CD14-positive monocyte (primary cell): Measurements from ENCODE around the gene DCAF17. TPM values are rescaled to one million over a fixed set of nuclear protein-coding genes. Genes with fewer than 3 reads are reported as not detected.

Experiments
- DNase-seq, 3 donors: peaks; one replicate each; pipeline ENCODE4 v3.0.0-alpha.2; 2011 to 2022
- H2AFZ ChIP-seq: 2 replicates; pipeline ENCODE4 v1.6.0; 2012; ENCODE audit warnings: mild to moderate bottlenecking, low read depth, low read length, inconsistent platforms; ENCODE audit not compliant: insufficient read depth, poor library complexity, severe bottlenecking
- H3K27ac ChIP-seq, 2 donors: 1 replicate in 1 of 2; 2 replicates in 1 of 2; pipeline ENCODE4 v1.5.1; 2012 to 2013; ENCODE audit warnings: low read length in 2 of 2, control low read depth in 1 of 2, inconsistent platforms in 1 of 2, low read depth in 1 of 2, mild to moderate bottlenecking in 1 of 2
- H3K27me3 ChIP-seq, 2 donors: one replicate each; pipeline versions ENCODE4 v1.6.0 to v1.6.1; 2011 to 2013; ENCODE audit warnings: low read length in 2 of 2; ENCODE audit not compliant: control insufficient read depth in 2 of 2, insufficient read depth in 2 of 2
- H3K36me3 ChIP-seq, 2 donors: replicated peaks in 1 of 2; 1 replicate in 1 of 2; 2 replicates in 1 of 2; pipeline versions ENCODE4 v1.5.1 to v1.6.1; 2012 to 2013; ENCODE audit warnings: low read length in 2 of 2, control low read depth in 1 of 2, inconsistent platforms in 1 of 2, mild to moderate bottlenecking in 1 of 2; ENCODE audit not compliant: insufficient read depth in 2 of 2, control insufficient read depth in 1 of 2
- H3K4me1 ChIP-seq, 2 donors: 1 replicate in 1 of 2; 2 replicates in 1 of 2; pipeline versions ENCODE4 v1.5.1 to v1.6.1; 2012 to 2013; ENCODE audit warnings: low read length in 2 of 2, control low read depth in 1 of 2, inconsistent platforms in 1 of 2, mild to moderate bottlenecking in 1 of 2, moderate library complexity in 1 of 2; ENCODE audit not compliant: insufficient read depth in 2 of 2, control insufficient read depth in 1 of 2
- H3K4me2 ChIP-seq: replicated peaks from 2 replicates; pipeline ENCODE3; 2012; ENCODE audit warnings: low read length, moderate library complexity, mild to moderate bottlenecking; ENCODE audit not compliant: poor library complexity, severe bottlenecking; ENCODE audit errors: extremely low read depth
- H3K4me3 ChIP-seq, 3 experiments: fragments of 200-600 bp in 1 of 3; sonication (generic) in 1 of 3; replicated peaks in 1 of 3; 1 replicate in 2 of 3; 2 replicates in 1 of 3; pipeline ENCODE4 v1.5.1; 2011 to 2013; ENCODE audit warnings: low read length in 3 of 3, mild to moderate bottlenecking in 3 of 3, control low read depth in 2 of 3, low read depth in 2 of 3, inconsistent platforms in 1 of 3, moderate library complexity in 1 of 3
- H3K79me2 ChIP-seq: 2 replicates; pipeline ENCODE4 v1.6.0; 2012; ENCODE audit warnings: mild to moderate bottlenecking, control low read depth, inconsistent platforms, low read length, moderate library complexity; ENCODE audit not compliant: insufficient read depth
- H3K9ac ChIP-seq: 2 replicates; pipeline ENCODE4 v1.6.0; 2017; ENCODE audit warnings: low read length, mild to moderate bottlenecking; ENCODE audit not compliant: insufficient read depth, poor library complexity, severe bottlenecking
- H3K9me3 ChIP-seq, 2 donors: replicated peaks in 1 of 2; 1 replicate in 1 of 2; 2 replicates in 1 of 2; pipeline versions ENCODE4 v1.5.1 to v1.6.1; 2012 to 2013; ENCODE audit warnings: low read length in 2 of 2, control low read depth in 1 of 2; ENCODE audit not compliant: control insufficient read depth in 1 of 2, insufficient read depth in 1 of 2
- H4K20me1 ChIP-seq: 2 replicates; pipeline ENCODE4 v1.6.0; 2012; ENCODE audit warnings: mild to moderate bottlenecking, low read length, control low read depth, moderate library complexity; ENCODE audit not compliant: insufficient read depth
- H3K27ac Mint-ChIP-seq, 7 donors: one replicate each; pipeline ENCODE4 v1.8.0; 2020; ENCODE audit warnings: mild to moderate bottlenecking in 7 of 7, mixed read lengths in 7 of 7, moderate library complexity in 6 of 7, inconsistent platforms in 2 of 7
- H3K27me3 Mint-ChIP-seq, 3 donors: one replicate each; pipeline ENCODE4 v1.8.0; 2021 to 2022; ENCODE audit warnings: low read depth in 3 of 3, mild to moderate bottlenecking in 3 of 3, mixed read lengths in 3 of 3, moderate library complexity in 3 of 3, inconsistent platforms in 1 of 3
- H3K36me3 Mint-ChIP-seq, 2 donors: one replicate each; pipeline ENCODE4 v1.8.0; 2020; ENCODE audit warnings: mixed read lengths in 2 of 2, inconsistent platforms in 1 of 2, mild to moderate bottlenecking in 1 of 2
- H3K4me1 Mint-ChIP-seq: one replicate; pipeline ENCODE4 v1.8.0; 2020; ENCODE audit warnings: mild to moderate bottlenecking, mixed read lengths
- H3K4me3 Mint-ChIP-seq, 2 donors: one replicate each; pipeline ENCODE4 v1.8.0; 2020; ENCODE audit warnings: mild to moderate bottlenecking in 2 of 2, mixed read lengths in 2 of 2, moderate library complexity in 1 of 2
- H3K9me3 Mint-ChIP-seq, 7 donors: one replicate each; pipeline ENCODE4 v1.8.0; 2020 to 2022; ENCODE audit warnings: mixed read lengths in 7 of 7, mild to moderate bottlenecking in 6 of 7, moderate library complexity in 6 of 7, inconsistent platforms in 2 of 7
- WGBS: methylation state at CpG from one replicate; pipeline ENCODE4 v1.1.5; 2013; ENCODE audit warnings: missing lambda C conversion rate; ENCODE audit not compliant: insufficient coverage; 5-methylcytosine and 5-hydroxymethylcytosine counted together
- intact Hi-C, 2 donors: fragments of 100-400 bp; cut with micrococcal nuclease; formaldehyde crosslinking; loops; one replicate each; pipeline versions ENCODE4 v1.15.0 to v1.15.1; 2023
- polyA plus RNA-seq, 3 donors: library from polyadenylated mRNA; depleted of rRNA in 1 of 3; unstranded in 2 of 3; stranded (reverse) in 1 of 3; fragments of 300-500 nt in 2 of 3; fragments of >200 nt in 1 of 3; fragmentation: Illumina TruSeq in 2 of 3; gene quantifications; 1 replicate in 2 of 3; 2 replicates in 1 of 3; pipeline ENCODE4 v1.2.3, GENCODE V29; 2012 to 2021
- TF ChIP-seq, protein P1 (sequence below): fragments of 200-600 bp; IDR thresholded peaks from one replicate; pipeline ENCODE4 v1.8.0; 2022; ENCODE audit warnings: antibody characterized with exemption, mild to moderate bottlenecking

The DCAF17 gene
- polyA plus RNA-seq, 3 donors: 4.1 to 7.2 (median 7.0) TPM

DNA sequence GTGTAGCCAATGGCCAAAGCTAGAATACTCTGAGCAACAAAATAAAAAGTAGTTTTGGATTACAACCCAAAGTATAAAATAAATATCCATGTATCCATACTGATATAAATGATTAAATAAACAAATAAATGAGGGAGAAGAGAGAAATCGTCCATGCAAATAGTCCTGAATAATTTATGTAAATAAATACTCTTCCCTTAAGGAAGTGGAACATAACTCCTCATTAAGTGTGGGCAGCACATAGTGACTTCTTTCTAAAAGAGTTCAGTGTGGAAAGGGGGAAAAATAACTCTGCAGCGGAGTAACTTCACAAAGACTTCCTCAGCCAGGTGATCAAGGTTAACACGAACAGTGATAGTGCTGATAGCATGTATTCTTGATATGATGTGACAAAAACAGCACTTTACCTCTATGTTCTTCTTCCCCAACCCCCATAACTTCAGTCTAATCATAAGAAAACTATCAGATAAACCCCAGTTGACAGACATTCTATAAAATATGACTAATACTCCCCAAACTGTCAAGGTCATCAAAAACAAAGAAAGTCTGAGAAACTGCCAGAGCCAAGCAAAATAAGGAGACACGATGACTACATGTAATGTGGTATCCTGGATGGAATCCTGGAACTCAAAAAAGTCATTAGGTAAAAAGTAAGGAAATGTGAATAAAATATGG lies 31.0 kb upstream of the DCAF17 start:
- Mint-ChIP-seq H3K9me3 (peaks cover 0 to 5% (median 2%) of the 10 kb centered on the region in 7 donors), H3K4me1 (peaks cover 9% of the 10 kb centered on the region), H3K36me3 (peaks cover 2 to 5% of the 10 kb centered on the region in 2 donors), H3K4me3 (no peak overlapping the region), H3K27me3 (no peaks in the 10 kb centered on the region), H3K27ac (no peak overlapping the region)
- H3K27ac ChIP-seq: no peak overlapping the region
- H3K9me3 ChIP-seq: no peaks in the 10 kb centered on the region
- H3K27me3 ChIP-seq: no peaks in the 10 kb centered on the region
- no CpG with 5 or more reads among the region's 4 CpGs for WGBS
- no peak for DNase-seq
- H2AFZ ChIP-seq: no peak overlapping the region
- H3K4me2 ChIP-seq: no peak overlapping the region
- H3K79me2 ChIP-seq: no peaks in the 10 kb centered on the region
- no peaks in the 10 kb centered on the region for H3K36me3 ChIP-seq
- TF ChIP-seq, protein P1, sequence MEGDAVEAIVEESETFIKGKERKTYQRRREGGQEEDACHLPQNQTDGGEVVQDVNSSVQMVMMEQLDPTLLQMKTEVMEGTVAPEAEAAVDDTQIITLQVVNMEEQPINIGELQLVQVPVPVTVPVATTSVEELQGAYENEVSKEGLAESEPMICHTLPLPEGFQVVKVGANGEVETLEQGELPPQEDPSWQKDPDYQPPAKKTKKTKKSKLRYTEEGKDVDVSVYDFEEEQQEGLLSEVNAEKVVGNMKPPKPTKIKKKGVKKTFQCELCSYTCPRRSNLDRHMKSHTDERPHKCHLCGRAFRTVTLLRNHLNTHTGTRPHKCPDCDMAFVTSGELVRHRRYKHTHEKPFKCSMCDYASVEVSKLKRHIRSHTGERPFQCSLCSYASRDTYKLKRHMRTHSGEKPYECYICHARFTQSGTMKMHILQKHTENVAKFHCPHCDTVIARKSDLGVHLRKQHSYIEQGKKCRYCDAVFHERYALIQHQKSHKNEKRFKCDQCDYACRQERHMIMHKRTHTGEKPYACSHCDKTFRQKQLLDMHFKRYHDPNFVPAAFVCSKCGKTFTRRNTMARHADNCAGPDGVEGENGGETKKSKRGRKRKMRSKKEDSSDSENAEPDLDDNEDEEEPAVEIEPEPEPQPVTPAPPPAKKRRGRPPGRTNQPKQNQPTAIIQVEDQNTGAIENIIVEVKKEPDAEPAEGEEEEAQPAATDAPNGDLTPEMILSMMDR: no peak
- H3K4me3 ChIP-seq: no peak overlapping the region
- H4K20me1 ChIP-seq: no peaks in the 10 kb centered on the region
- intact Hi-C loops: no loop called here
- no peak overlapping the region for H3K9ac ChIP-seq
- no peaks in the 10 kb centered on the region for H3K4me1 ChIP-seq

DNA sequence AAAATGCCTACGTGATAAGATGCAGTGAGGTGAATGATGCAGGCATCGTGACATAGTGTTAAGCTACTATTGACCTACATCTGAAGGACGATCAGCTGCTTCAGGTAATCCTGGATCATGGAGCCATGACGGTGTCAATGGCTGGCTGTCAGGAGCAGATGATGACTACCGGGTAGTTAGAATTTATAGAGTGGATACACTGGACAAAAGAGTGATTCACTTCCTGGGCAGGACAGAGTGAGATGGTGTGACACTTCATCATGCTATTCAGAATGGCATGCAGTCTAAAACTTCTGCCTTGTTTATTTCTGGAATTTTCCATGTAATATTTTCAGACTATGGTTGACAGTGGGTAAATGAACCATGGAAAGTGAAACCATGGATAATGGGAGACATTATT lies 29.8 kb upstream of the DCAF17 start:
- no peaks in the 10 kb centered on the region for H3K9me3 ChIP-seq
- no peak overlapping the region for H2AFZ ChIP-seq
- H3K36me3 ChIP-seq: no peaks in the 10 kb centered on the region
- no peaks in the 10 kb centered on the region for H3K79me2 ChIP-seq
- no peaks in the 10 kb centered on the region for H3K27me3 ChIP-seq
- Mint-ChIP-seq H3K9me3 (peaks cover 0 to 5% (median 2%) of the 10 kb centered on the region in 7 donors), H3K4me1 (peaks cover 7% of the 10 kb centered on the region), H3K27ac (no peak overlapping the region), H3K36me3 (peaks cover 2 to 5% of the 10 kb centered on the region in 2 donors), H3K27me3 (no peaks in the 10 kb centered on the region), H3K4me3 (no peak overlapping the region)
- intact Hi-C loops: no loop called here
- no peak overlapping the region for H3K4me2 ChIP-seq
- H3K9ac ChIP-seq: no peak overlapping the region
- no peak for DNase-seq
- WGBS: 99% methylated on average over 5 of the region's 5 CpGs
- H3K4me1 ChIP-seq: no peaks in the 10 kb centered on the region
- H4K20me1 ChIP-seq: no peaks in the 10 kb centered on the region
- TF ChIP-seq, protein P1: no peak
- H3K27ac ChIP-seq: no peak overlapping the region
- no peak overlapping the region for H3K4me3 ChIP-seq
